ENCODE data around the gene CAV2.

DNA sequence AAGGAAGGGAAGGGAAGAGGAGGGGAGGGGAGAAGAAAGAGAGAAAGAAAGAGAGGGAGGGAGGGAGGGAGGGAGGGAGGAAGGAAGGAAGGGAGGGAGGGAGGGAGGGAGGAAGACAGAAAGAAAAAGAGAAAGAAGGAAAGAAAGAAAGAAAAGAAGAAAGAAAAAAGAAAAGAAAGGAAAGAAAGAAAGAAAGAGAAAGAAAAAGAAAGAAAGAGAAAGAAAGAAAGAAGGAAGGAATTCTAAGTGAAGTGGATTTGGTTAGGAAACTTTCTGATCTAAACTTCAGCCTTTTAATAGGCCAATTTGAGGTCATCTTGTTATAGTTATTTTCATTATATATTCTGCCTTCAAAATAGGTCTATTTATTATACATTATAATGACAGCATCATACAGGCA lies 4.3 kb downstream of the CAV2 start:
- TF ChIP-seq EZH2 (IDR thresholded peaks at IDR 0.05; ENCODE audit: borderline replicate concordance, low read depth, low read length, poor library complexity, severe bottlenecking), result no peak
- TF ChIP-seq, protein P1, sequence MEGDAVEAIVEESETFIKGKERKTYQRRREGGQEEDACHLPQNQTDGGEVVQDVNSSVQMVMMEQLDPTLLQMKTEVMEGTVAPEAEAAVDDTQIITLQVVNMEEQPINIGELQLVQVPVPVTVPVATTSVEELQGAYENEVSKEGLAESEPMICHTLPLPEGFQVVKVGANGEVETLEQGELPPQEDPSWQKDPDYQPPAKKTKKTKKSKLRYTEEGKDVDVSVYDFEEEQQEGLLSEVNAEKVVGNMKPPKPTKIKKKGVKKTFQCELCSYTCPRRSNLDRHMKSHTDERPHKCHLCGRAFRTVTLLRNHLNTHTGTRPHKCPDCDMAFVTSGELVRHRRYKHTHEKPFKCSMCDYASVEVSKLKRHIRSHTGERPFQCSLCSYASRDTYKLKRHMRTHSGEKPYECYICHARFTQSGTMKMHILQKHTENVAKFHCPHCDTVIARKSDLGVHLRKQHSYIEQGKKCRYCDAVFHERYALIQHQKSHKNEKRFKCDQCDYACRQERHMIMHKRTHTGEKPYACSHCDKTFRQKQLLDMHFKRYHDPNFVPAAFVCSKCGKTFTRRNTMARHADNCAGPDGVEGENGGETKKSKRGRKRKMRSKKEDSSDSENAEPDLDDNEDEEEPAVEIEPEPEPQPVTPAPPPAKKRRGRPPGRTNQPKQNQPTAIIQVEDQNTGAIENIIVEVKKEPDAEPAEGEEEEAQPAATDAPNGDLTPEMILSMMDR (conservative IDR thresholded peaks at IDR 0.05; ENCODE audit: low read depth, low read length), result no peak
